ENCODE data around the gene PCSK4. TPM values are rescaled to one million over a fixed set of nuclear protein-coding genes. Genes with fewer than 3 reads are reported as not detected.

Gene PCSK4
- total RNA-seq, 1 experiment from 2014 or later, result 11.1 TPM

GRCh38 chr19:1483979-1484428 is 6.1 kb downstream of the PCSK4 start:
- no peak overlapping the region for H3K27ac ChIP-seq (ENCODE audit: low read depth, low read length)
- no peak overlapping the region for H3K9ac ChIP-seq (ENCODE audit: low read length)
- H3K36me3 ChIP-seq (ENCODE audit: control insufficient read depth in 1 of 2, insufficient read depth in 2 of 2, low read length in 2 of 2), result no peaks in the 10 kb centered on the region
- POLR2A ChIA-PET, result no interaction called here
- BruUV-seq (replicated peaks), result no TSS peak
- no peaks in the 10 kb centered on the region for H3K27me3 ChIP-seq (ENCODE audit: insufficient read depth, low read length)
- intact Hi-C loops (cut with micrococcal nuclease), result no loop called here
- H2AFZ ChIP-seq (ENCODE audit: low read depth, low read length, poor library complexity, severe bottlenecking), result no peak overlapping the region
- no peak overlapping the region for H3K4me3 ChIP-seq (replicated peaks in 1 of 2; ENCODE audit: low read depth in 1 of 2, low read length in 2 of 2)
- H3K79me2 ChIP-seq (ENCODE audit: insufficient read depth, low read length), result no peaks in the 10 kb centered on the region
- H3K4me1 ChIP-seq (ENCODE audit: control insufficient read depth in 1 of 2, insufficient read depth in 2 of 2, low read length in 2 of 2), result peaks cover 0 to 10% of the 10 kb centered on the region in 2 experiments; a peak in 2 of 4 replicates
- DNase-seq (ENCODE audit: low read depth, low spot score), result no peak
- no peaks in the 10 kb centered on the region for H4K20me1 ChIP-seq (ENCODE audit: insufficient read depth)
- RAD21 ChIA-PET (ENCODE audit: low non-redundant PET in 1 of 2, low total read pairs in 2 of 2, uncharacterized antibody in 2 of 2, unreplicated experiment in 2 of 2), result no interaction called here
- H3K9me2 ChIP-seq (ENCODE audit: insufficient read depth), result no peaks in the 10 kb centered on the region
- CTCF ChIA-PET, result no interaction called here
- H3K9me3 ChIP-seq (ENCODE audit: control insufficient read depth in 1 of 2, insufficient read depth in 1 of 2, low read depth in 1 of 2, low read length in 2 of 2), result no peaks in the 10 kb centered on the region
- no peak for ATAC-seq
- no peak overlapping the region for H3K4me2 ChIP-seq (ENCODE audit: low read length)
- no peak for TF ChIP-seq CBX3 (IDR thresholded peaks at IDR 0.05; ENCODE audit: low read depth)
- TF ChIP-seq, protein P1, sequence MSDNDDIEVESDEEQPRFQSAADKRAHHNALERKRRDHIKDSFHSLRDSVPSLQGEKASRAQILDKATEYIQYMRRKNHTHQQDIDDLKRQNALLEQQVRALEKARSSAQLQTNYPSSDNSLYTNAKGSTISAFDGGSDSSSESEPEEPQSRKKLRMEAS (IDR thresholded peaks at IDR 0.05), result no peak
- TF ChIP-seq, protein P2, sequence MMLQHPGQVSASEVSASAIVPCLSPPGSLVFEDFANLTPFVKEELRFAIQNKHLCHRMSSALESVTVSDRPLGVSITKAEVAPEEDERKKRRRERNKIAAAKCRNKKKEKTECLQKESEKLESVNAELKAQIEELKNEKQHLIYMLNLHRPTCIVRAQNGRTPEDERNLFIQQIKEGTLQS (IDR thresholded peaks at IDR 0.05), result no peak
- no peak for TF ChIP-seq SIN3A (IDR thresholded peaks at IDR 0.05; ENCODE audit: low read depth)
- TF ChIP-seq POLR2A (IDR thresholded peaks at IDR 0.05; ENCODE audit: borderline replicate concordance, extremely low read depth, insufficient read depth, insufficient read length), result no peak
- no peak for TF ChIP-seq RAD21 (IDR thresholded peaks at IDR 0.05; ENCODE audit: low read depth)
- TF ChIP-seq FOSL1 (IDR thresholded peaks at IDR 0.05; ENCODE audit: low read depth), result no peak
- no peak for TF ChIP-seq SP1 (IDR thresholded peaks at IDR 0.05; ENCODE audit: low read depth)
- no peak for TF ChIP-seq EGR1 (IDR thresholded peaks at IDR 0.05; ENCODE audit: low read depth)
- TF ChIP-seq ELF1 (IDR thresholded peaks at IDR 0.05; ENCODE audit: borderline replicate concordance, low read depth), result no peak
- TF ChIP-seq CTCF (IDR thresholded peaks at IDR 0.05 in 2 of 3, conservative IDR thresholded peaks at IDR 0.05 in 1 of 3; ENCODE audit: borderline replicate concordance in 1 of 3, insufficient read depth in 1 of 3, low read depth in 2 of 3, low read length in 2 of 3), result no peak
- TF ChIP-seq ZNF274 (IDR thresholded peaks at IDR 0.05; ENCODE audit: low read depth, low read length), result no peak
- TF ChIP-seq ZFX (IDR thresholded peaks at IDR 0.05), result no peak
- no peak for TF ChIP-seq JUND (IDR thresholded peaks at IDR 0.05)
